Ovary (tissue), 9 donors: Measurements from ENCODE around the gene TRPM3. TPM values are rescaled to one million over a fixed set of nuclear protein-coding genes. Genes with fewer than 3 reads are reported as not detected.
A peak's percentile ranks its signal among the peaks of the same experiment; 100 is the strongest.

Experiments
- DNase-seq, 5 donors: peaks; one replicate each; pipeline ENCODE4 v3.0.0-alpha.2; 2019 to 2020
- H3K27ac ChIP-seq, 2 donors: fragments of 200-600 bp; one replicate each; pipeline versions ENCODE4 v1.5.1 to v1.8.0; 2019 to 2022
- H3K27me3 ChIP-seq: fragments of 200-600 bp; one replicate; pipeline ENCODE4 v1.8.0; 2022
- H3K36me3 ChIP-seq: fragments of 200-600 bp; sonication (generic); one replicate; pipeline ENCODE4 v1.5.1; 2019
- H3K4me1 ChIP-seq: one replicate; pipeline ENCODE4 v1.8.1; 2013; ENCODE audit warnings: mild to moderate bottlenecking, moderate library complexity; ENCODE audit not compliant: insufficient read depth
- H3K4me3 ChIP-seq: fragments of 200-600 bp; sonication (generic); one replicate; pipeline ENCODE4 v1.5.1; 2017
- H3K9me3 ChIP-seq, 2 donors: fragments of 200-600 bp in 1 of 2; sonication (generic) in 1 of 2; one replicate each; pipeline versions ENCODE4 v1.5.1 to v1.8.1; 2013 to 2019; ENCODE audit warnings: mild to moderate bottlenecking in 1 of 2, moderate library complexity in 1 of 2
- EP300 ChIP-seq: sonication (generic); formaldehyde crosslinking; IDR thresholded peaks from one replicate; pipeline ENCODE4 v1.6.1; 2017; ENCODE audit warnings: antibody characterized with exemption
- POLR2A ChIP-seq: fragments of 450-650 bp; IDR thresholded peaks from one replicate; pipeline ENCODE4 v1.6.1; 2017; ENCODE audit warnings: antibody characterized with exemption, mild to moderate bottlenecking, moderate library complexity
- WGBS, 3 donors: extraction: QIAGEN DNeasy Blood & Tissue Kit in 1 of 3; methylation state at CpG; one replicate each; pipeline versions ENCODE4 v1.1.5 to v1.1.7; 2013 to 2017; 5-methylcytosine and 5-hydroxymethylcytosine counted together
- intact Hi-C, 4 donors: fragments of 100-400 bp; cut with DNase I; formaldehyde crosslinking; loops; one replicate each; pipeline versions ENCODE4 v1.11.0 to v1.15.1; 2022 to 2023
- polyA plus RNA-seq, 2 donors: library from polyadenylated mRNA; stranded (reverse); fragments of 200-250 nt in 1 of 2; fragments of 350-450 nt in 1 of 2; fragmentation: Illumina TruSeq in 1 of 2; extraction: RNeasy Lipid Tissue Mini Kit (QIAGEN cat#74804) in 1 of 2; gene quantifications; one replicate each; pipeline ENCODE4 v1.2.3, GENCODE V29; 2013 to 2014
- total RNA-seq, 7 donors: library from RNA; depleted of rRNA in 2 of 7; stranded (reverse); fragments of >200 nt in 2 of 7; fragmentation: NEBNext Ultra II Directional in 3 of 7; extraction: Animal tissue kit (Norgen Biotek cat#: 25700) in 3 of 7; gene quantifications; one replicate each; pipeline versions ENCODE4 v1.1.0 to v1.2.4, GENCODE V29; 2016 to 2023
- TF ChIP-seq, protein P1 (sequence below), 3 donors: fragments of 450-650 bp in 2 of 3; fragments of 200-600 bp in 1 of 3; IDR thresholded peaks; one replicate each; pipeline versions ENCODE4 v1.5.1 to v1.8.0; 2016 to 2022; ENCODE audit warnings: antibody characterized with exemption in 3 of 3, mild to moderate bottlenecking in 1 of 3
- donor health status: DM: no; HTN: no; CAD: no; lungs with moderate emphysema.
- donor health status: DM: no; HTN: no; CAD: no.
- donor health status: Bipolar disorder and iron deficiency.
- donor health status: DM: yes; HTN: yes; CAD: no.
- donor health status: DM: no; HTN: no; CAD: no.
- donor health status: DM: yes; HTN: yes; CAD: no.

TRPM3 gene
- total and polyA plus RNA-seq, 9 donors, result 0.80 to 18.5 (median 4.6) TPM

DNA sequence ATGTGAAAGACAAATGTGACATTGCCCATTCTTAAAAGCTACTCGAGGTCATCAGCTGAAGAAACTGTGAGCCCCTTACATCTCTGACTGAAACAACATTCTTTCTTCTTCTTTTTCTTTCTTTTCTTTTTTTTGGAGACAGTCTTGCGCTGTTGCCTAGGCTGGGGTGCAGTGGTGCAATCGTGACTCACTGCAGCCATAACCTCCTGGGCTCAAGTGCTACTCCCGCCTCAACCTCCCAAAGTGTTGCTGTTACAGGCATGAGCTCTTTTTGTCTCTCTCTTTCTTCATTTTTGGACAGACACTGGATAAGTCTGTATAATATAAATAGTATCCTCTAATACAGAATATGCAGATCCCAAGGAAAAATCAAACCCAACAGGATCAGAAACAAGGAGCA is 443.3 kb downstream of the TRPM3 start:
- Histone ChIP-seq H3K9me3 (no peaks in the 10 kb centered on the region), H3K27me3 (no peaks in the 10 kb centered on the region), H3K27ac (peak overlapping the region in 1 of 2 donors; percentile 77), H3K36me3 (no peaks in the 10 kb centered on the region), H3K4me1 (peaks cover 11% of the 10 kb centered on the region), H3K4me3 (no peak overlapping the region)
- 41 to 62% (median 49%) methylated on average over 4 of the region's 4 CpGs for WGBS, 3 donors
- DNase-seq, result peak in 4 of 5 donors; percentile 46 to 76 (median 60)
- intact Hi-C loops, result no loop called here
- TF ChIP-seq EP300, result no peak
- TF ChIP-seq, protein P1, sequence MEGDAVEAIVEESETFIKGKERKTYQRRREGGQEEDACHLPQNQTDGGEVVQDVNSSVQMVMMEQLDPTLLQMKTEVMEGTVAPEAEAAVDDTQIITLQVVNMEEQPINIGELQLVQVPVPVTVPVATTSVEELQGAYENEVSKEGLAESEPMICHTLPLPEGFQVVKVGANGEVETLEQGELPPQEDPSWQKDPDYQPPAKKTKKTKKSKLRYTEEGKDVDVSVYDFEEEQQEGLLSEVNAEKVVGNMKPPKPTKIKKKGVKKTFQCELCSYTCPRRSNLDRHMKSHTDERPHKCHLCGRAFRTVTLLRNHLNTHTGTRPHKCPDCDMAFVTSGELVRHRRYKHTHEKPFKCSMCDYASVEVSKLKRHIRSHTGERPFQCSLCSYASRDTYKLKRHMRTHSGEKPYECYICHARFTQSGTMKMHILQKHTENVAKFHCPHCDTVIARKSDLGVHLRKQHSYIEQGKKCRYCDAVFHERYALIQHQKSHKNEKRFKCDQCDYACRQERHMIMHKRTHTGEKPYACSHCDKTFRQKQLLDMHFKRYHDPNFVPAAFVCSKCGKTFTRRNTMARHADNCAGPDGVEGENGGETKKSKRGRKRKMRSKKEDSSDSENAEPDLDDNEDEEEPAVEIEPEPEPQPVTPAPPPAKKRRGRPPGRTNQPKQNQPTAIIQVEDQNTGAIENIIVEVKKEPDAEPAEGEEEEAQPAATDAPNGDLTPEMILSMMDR (IDR thresholded peaks at IDR 0.05), result no peak
- TF ChIP-seq POLR2A, result no peak

DNA sequence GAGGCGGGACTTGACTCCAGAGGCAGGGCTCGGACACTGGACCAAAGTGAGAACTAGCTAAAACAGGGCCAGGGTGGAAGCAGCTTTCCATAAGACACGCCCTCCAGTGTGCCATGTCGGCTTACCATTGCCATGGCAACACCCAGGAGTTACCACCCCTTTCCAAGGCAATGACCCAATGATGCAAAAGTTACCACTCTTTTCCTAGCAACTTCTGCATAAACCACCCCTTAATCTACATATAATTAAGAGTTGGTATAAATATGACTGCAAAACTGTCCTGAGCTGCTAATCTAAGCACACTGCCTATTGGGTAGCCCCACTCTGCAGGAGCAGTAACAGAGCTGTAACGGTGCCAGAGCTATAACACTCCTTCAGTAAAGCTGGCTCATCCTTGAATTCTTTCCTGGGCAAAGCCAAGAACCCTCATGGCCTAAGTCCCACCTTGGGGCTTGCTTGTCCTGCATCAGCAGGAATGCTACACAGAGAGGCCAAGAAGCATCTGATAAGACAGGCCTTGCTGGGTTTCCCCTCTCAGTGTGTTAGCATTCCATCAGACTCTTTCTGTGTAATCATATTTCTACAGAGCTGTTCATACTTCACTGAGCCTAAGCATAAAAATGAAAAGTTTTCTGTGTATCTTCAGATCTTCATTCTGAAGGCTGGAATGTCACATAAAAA is 444.2 kb downstream of the TRPM3 start:
- intact Hi-C loops, result no loop called here
- 87 to 92% (median 91%) methylated on average over 5 of the region's 5 CpGs for WGBS, 3 donors
- Histone ChIP-seq H3K4me3 (no peak overlapping the region), H3K4me1 (peaks cover 14% of the 10 kb centered on the region), H3K27ac (peak overlapping the region; percentile 10 to 77), H3K36me3 (no peaks in the 10 kb centered on the region), H3K27me3 (no peaks in the 10 kb centered on the region), H3K9me3 (no peaks in the 10 kb centered on the region)
- TF ChIP-seq EP300 (no peak), POLR2A (no peak)
- TF ChIP-seq, protein P1 (IDR thresholded peaks at IDR 0.05), result no peak
- DNase-seq, result no peak

DNA sequence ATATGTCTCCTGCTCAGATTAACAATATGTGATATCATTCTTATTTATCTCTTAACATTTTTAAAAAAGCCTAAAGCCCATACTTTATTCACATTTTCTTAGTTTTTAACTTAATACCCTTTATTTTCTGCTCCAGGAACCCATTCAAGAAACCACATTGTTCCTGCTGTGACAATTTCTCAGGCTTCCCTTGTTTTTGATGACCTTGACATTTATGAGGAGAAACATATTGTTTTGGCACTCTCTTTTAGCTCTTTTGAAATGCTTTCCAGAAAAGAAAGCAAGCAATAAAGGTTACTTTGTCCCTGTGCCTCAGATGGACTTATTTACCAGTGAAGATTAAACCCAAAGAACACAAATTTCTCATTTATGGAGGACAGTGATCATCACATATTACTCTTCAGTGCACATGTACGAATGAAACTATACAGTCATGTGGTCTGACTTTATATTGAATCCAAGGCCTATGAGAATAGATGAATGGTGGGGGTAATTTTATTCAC is 445.5 kb downstream of the TRPM3 start:
- TF ChIP-seq POLR2A, result no peak
- TF ChIP-seq, protein P1 (IDR thresholded peaks at IDR 0.05), result no peak
- no peak for TF ChIP-seq EP300
- 23 to 45% (median 24%) methylated on average over 1 of the region's 1 CpG for WGBS, 3 donors
- H3K36me3 ChIP-seq, result no peaks in the 10 kb centered on the region
- H3K9me3 ChIP-seq, result no peaks in the 10 kb centered on the region
- H3K27me3 ChIP-seq, result no peaks in the 10 kb centered on the region
- H3K4me3 ChIP-seq, result no peak overlapping the region
- H3K27ac ChIP-seq, result peak overlapping the region in 1 of 2 donors; percentile 77
- no peak for DNase-seq
- intact Hi-C loops, result no loop called here
- H3K4me1 ChIP-seq, result peaks cover 16% of the 10 kb centered on the region

DNA sequence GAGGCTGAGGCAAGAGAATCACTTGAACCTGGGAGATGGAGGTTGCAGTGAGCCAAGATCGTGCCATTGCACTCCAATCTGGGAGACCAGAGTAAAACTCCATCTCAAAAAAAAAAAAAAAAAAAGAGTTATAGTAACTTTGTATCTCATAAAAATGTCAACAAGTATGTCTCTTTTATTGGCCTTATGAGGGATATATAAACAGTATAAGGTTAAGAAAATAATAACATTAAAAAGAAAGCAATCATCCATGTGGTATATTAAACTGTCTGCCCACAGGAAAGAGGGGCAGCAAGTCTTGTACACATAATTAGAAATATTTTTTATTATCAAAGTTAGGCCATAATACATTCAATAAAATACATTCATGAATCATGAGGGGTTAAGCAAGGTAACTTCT is 447.6 kb downstream of the TRPM3 start:
- H3K27ac ChIP-seq, result no peak overlapping the region
- WGBS, 3 donors, result 76 to 83% (median 81%) methylated on average over 1 of the region's 1 CpG
- TF ChIP-seq, protein P1 (IDR thresholded peaks at IDR 0.05), result no peak
- TF ChIP-seq EP300 (no peak), POLR2A (no peak)
- H3K36me3 ChIP-seq, result no peaks in the 10 kb centered on the region
- H3K4me1 ChIP-seq, result peaks cover 16% of the 10 kb centered on the region
- no peaks in the 10 kb centered on the region for H3K27me3 ChIP-seq
- no peak overlapping the region for H3K4me3 ChIP-seq
- intact Hi-C loops, result no loop called here
- no peaks in the 10 kb centered on the region for H3K9me3 ChIP-seq
- no peak for DNase-seq
